SKM-1 (cell line): ENCODE measurements around the gene RCL1.
"Not testable (repeated sequence)": the region's sequence is repeated elsewhere in the genome, so short reads cannot be mapped to it uniquely, and the experiment has no call there.

Experiments used
- DNase-seq: peaks from one replicate; lab custom pipeline; 2025; ENCODE audit not compliant: unreplicated experiment; lab: John Stamatoyannopoulos, UW

RCL1 gene

GRCh38 chr9:4783191-4783590 is 9.6 kb upstream of the RCL1 start:
- not testable (repeated sequence) for DNase-seq

- no peak for DNase-seq
Measured at GRCh38 chr9:4784403-4784802, 8.3 kb upstream of the RCL1 start.

GRCh38 chr9:4786599-4786998 is 6.1 kb upstream of the RCL1 start:
- DNase-seq, result no peak

DNA sequence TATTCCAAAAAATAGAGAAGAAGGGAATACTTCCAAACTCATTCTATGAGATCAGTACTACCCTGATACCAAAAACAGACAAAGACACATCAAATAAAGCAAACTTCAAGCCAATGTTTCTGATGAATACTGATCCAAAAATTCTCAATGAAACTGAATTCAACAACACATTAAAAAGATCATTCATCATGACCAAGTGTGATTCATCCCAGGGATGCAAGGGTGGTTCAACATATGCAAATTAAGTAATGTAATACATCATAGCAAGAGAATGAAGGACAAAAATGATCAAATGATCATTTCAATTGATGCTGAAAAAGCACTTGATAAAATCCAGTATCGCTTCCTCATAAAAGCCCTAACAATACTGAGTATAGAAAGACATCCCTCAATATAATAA is 4.9 kb upstream of the RCL1 start:
- DNase-seq, result no peak

- no peak for DNase-seq
Measured at GRCh38 chr9:4788703-4789102, 4.0 kb upstream of the RCL1 start.

DNA sequence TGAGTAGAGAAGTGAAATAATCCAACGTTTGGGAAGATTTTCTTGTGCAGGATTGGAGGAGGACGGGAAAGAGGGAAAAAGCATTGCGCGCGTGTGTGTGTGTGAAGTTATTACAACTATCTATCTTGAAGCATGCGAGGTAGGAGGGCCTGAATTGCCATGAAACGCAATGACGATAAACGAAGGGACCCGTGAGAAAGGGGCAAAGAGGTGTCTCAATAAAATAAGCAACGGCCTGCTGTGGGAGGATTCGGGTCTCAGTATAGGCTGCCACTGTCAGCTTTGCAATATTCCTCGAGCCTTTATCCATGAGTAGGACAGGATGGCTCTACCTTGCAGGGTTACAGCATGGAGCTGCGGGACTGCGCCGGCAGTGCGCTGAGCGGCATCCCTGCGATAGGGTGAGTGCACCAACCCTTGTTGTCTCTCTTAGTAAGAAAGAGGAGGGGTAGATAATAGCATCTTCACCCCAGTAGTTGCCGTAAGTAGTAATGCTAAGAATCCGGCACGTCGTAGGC is 631 bp upstream of the RCL1 start:
- no peak for DNase-seq

DNA sequence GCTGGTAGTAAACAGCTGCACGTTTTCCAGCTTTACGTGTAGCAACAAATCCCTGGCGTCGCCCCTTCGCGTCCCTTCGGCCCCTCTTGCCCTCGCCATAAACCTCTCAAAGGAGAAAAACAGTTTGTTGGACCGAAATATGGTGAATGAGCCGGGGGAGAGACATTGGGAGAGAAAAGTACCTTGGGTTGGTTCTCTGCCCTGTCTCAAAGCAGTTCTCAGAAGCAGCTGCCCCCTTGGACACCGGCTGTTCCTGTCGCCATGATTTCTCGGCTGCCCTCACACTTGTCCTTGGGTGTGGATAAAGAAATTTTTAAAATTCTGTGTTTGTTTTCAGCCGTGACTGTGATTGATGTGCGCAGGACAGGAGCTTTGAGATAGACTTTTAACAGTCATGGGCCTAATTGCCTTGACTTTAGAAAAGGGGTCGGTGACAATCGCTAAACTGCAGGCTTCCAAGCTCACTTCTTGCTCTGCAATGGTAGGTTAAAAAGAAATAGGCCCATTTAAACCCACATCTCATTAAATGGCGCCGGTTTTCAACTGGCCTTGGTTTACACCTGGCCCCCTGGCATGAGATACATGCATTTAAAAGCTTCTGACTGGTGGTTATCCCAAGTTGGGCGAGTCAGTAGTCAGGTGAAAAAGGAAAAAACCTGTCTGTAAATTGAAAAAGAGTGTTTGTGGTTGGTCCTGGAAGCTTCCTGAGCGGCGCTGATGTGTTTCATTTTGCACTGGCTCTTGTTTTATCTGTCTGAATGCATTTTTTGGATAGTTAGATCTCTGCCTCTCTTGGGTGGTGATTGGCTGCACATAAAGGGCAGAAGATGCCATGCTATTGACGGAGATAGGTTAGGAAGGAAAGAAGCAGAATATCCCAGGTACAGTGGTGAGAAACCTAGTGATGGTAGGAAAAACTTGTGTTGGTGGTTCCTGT is 983 bp downstream of the RCL1 start:
- DNase-seq, result no peak

DNA sequence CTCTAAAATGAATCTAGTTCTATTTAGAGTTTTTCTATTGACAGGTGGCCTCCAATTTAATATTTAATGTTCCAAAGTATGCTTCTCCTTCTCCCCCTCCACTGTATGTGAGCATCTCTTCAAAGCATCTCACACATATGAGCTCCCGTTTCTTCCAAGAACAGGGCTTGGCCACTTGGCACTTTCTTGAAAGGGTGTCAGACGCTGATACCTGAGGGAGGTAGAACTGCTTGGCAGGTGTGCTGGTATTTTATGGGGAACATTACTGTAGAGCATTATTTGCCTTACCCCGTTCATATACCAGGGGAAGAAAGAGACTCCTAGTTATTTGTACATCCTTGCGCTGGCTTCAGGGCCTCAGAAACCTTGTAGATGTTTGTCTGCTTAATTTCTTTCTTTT is 1.9 kb downstream of the RCL1 start:
- no peak for DNase-seq

GRCh38 chr9:4795108-4795507 is 2.4 kb downstream of the RCL1 start:
- DNase-seq, result not testable (repeated sequence)

GRCh38 chr9:4796530-4796929 is 3.8 kb downstream of the RCL1 start:
- DNase-seq, result no peak

DNA sequence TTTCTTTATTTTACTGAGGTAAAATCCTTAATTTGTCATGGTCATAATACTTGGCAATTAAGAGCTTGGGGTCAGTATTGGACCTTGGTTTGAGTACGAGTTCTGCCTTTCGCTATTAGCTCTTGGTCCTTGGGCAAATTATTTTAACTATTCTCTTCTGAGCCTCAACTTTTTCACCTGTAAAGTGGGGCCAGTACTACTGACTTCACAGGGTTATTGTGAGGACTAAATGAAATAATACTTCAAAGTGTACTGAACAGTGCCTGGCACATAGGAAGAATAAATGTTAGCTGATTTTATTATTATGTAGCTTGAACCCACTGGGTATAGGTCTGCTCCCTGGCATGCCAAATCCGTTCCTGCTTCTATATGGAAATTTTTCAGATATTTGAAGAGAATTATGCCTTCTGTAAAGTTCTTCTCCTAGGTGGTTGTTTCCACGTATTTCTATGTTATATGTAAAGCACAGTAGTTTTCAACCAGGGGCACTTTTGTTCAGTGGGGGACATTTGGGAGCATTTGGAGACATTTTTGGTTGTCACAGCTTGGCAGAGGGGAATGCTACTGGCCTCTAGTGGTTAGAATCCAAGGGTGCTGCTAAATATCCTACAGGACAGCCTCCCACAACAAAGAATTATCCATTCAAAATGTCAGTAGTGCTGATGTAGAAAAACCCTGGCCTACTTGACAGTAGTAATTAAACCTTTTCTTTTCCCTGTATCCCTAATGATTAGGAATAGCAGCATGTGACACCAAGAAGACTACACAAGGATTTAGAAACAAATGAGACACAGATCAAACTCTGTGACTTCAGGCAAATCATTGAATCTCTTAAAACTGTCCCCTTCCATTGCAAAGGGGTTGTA is 4.5 kb downstream of the RCL1 start:
- no peak for DNase-seq

DNA sequence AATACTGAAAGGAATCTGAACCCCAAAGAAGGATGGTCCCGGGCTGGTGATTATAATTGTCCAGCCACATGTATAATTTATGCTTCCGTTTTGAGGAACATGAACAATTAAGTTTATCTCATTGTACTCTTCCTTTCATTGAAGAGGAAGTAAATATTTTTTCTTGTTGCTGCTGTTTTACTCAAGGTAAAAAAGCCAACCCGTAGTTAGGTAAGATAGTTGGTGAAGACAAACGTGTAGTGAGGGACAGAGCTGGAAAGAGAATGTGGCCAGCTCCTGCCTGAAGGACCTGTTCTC is 5.1 kb downstream of the RCL1 start:
- DNase-seq, result no peak

DNA sequence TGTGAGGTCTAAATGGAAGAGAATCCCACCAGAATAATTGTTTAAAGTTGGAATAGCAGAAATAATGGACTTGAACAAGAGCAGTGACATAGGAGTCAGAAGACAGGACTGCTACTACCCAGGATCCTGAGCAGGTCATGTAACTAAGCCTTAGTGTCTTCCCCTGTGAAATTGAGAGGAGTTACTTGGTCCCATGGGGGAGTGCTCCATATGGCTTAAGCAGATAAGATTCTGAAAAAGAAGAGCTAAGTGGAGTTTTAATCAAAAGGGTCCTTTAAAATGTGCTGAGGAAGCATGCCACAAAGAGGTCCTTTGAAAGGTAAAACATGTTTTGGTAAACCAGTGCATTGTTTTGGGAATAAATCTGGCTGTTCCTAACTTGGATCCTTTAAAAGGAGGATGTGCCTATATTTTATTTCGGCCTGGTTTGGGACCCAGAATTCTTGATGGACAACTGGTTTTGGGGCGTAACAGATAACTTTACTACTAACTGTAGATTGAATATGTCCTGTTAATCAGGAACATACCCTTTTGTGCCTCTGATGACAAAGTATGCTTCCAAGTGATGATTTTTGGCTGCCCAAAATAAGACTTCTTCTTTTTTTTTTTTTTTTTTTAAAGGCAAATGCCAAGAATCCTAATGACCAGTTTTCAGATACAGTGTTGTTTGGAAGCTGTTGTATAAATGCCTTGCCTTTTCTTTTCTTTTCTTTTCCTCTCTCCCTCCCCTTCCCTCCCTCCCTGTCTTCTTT is 5.7 kb downstream of the RCL1 start:
- DNase-seq, result no peak

- DNase-seq, result no peak
Measured at GRCh38 chr9:4799033-4799430, 6.3 kb downstream of the RCL1 start.

DNA sequence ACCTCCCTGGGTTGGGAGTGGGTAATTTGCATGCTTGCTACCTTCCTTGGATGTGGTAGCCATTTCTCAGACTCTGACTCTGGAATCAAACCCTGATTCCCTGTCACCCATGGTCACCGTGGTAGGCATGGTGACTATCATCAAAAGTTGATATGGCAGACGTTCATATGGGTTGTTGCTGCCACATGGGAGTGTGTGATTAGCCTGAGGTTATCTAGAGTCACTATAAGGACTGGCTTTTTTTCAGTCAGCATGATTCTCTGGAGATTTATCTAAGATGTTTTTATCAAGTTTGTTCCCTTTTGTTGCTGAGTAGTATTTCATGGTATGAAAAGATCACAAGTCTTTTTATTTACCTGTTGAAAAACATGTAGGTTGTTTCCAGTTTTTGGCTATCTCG is 7.0 kb downstream of the RCL1 start:
- DNase-seq, result no peak

- no peak for DNase-seq
Measured at GRCh38 chr9:4801156-4801555, 8.4 kb downstream of the RCL1 start.

DNA sequence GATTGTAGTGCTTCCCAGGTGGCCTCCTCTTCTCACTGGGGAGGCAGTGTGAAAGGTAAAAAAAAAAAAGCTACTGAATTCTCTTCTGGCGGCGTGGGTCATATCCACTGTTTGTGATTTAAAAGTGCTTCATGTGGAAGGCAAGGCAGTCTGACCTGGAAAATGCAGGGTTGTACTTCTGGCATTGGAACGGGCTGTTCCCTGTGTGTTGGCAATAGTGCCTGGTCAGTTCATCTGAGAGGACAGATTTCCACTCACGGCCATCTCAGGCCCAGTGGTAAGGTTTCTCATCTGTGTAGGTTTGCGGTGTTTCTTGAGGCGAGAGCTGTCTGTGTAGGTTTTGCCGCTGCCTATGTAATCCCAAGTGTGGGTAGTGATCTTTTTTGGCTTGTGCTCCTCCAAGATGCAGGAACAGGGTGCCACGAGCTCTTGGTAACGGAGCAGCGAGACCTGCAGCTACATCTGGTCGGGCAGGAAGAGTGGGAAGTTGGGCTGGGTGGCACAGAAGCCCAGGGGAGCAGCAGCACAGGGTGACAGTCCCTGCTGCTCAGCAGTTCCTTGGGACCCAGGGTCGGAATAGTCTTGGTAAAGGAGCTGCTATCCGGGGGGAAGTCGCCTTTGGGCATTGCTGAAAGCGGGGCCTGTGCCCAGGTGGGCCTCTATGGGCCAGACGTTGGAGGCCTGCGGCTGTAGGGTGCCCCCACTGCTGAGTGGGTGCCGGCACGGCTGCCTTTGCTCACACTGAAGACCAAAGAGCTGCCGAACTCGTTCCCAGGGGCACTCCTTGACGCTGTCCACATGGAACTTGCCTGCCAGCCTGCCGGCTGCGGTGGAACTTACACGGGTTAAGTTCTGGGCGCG is 11.2 kb downstream of the RCL1 start:
- no peak for DNase-seq

DNA sequence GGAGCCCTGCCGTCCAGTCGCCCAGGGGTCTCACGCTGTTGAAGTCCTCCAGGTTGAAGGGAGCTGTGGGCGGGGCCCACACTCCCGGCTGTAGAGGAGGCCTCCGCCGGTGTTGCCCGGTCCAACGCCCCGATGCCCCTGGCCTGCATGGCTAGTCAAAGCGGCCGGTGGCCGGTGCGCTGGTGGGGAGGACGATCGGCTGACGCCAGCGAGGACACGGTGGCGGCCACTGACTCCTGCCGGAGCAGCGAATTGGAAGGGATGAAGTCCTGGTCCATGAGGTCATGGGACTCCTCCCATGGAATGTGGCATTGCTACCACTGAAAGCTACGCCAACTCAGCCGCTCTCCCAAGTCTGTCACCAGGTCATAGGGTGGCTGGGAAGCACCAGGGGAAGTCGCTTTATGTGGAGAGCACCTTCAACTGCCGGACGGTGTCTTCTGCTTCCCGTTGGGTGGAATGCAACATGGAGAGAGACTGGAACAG is 11.8 kb downstream of the RCL1 start:
- no peak for DNase-seq

GRCh38 chr9:4805191-4805918 is 12.6 kb downstream of the RCL1 start:
- DNase-seq, result no peak

- no peak for DNase-seq
Measured at GRCh38 chr9:4810565-4810964, 17.8 kb downstream of the RCL1 start.
